Measurements from ENCODE around the gene POLA2. TPM values are rescaled to one million over a fixed set of nuclear protein-coding genes. Genes with fewer than 3 reads are reported as not detected.

POLA2 gene
- total RNA-seq, 4 donors from 2014 or later: 3.1 to 14.1 (median 10.4) TPM

DNA sequence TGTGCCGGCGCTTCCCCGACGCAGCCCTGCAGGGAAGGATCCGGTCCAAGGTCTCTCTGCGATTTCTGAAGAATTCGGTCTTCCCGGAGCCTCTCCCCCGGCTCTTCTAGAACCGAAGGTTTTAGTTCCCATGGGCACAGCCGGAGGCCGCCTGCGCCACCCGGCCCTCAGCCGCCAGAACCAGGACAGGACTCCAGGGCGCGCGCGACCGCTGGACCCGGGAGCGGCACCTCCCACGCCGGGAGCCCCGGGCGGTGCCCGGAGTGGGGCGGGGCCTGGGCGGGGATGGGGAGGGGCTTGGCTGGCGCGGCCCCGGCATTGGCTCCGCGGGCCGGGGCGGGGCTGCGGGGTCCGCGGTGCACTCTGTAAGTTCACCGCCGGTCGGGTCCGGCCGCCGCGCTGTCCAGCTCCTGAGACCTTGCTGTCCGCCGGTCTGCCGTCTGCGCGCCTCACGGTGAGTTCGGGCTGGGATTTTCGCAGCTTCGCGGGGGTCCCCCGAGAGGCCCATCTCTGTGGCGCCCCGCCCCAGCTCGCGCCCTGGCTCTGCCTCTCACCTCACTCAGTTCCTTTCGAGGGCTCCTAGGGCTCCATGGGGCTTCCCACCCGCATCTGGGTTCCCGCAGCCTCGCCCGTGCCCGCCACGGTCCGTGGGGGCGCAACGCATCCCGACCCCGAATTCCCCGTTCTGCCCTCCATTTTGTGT lies 52.9 kb downstream of the POLA2 start, which contains the start of gene CDC42EP2:
Gene CDC42EP2 (plus strand): TSS at position 366 of the 703 bp plus-strand sequence. CDS start 6,033 bp downstream, outside the sequence.
- intact Hi-C loops (cut with DNase I): loop anchor here (5.0 kb wide), 1 partner anchor 42 kb away; no protein-coding TSS in a partner anchor
- no peaks in the 10 kb centered on the region for H3K36me3 ChIP-seq
- H3K27me3 ChIP-seq: peaks cover 0 to 8% (median 0%) of the 10 kb centered on the region in 4 donors
- WGBS, 2 donors: 0% methylated on average over 19 of the region's 74 CpGs; no CpG with 5 or more reads in 1 of the 2 donors
- H3K4me1 ChIP-seq: peaks cover 18 to 88% (median 28%) of the 10 kb centered on the region in 3 donors
- DNase-seq: no peak
- H3K4me3 ChIP-seq: peak within 1 kb of the TSS; percentile 47 to 81 (median 77)
- no peaks in the 10 kb centered on the region for H3K9me3 ChIP-seq
- H3K27ac ChIP-seq: peak within 1 kb of the TSS; percentile 77 to 96 (median 88)
- TF ChIP-seq, protein P1, sequence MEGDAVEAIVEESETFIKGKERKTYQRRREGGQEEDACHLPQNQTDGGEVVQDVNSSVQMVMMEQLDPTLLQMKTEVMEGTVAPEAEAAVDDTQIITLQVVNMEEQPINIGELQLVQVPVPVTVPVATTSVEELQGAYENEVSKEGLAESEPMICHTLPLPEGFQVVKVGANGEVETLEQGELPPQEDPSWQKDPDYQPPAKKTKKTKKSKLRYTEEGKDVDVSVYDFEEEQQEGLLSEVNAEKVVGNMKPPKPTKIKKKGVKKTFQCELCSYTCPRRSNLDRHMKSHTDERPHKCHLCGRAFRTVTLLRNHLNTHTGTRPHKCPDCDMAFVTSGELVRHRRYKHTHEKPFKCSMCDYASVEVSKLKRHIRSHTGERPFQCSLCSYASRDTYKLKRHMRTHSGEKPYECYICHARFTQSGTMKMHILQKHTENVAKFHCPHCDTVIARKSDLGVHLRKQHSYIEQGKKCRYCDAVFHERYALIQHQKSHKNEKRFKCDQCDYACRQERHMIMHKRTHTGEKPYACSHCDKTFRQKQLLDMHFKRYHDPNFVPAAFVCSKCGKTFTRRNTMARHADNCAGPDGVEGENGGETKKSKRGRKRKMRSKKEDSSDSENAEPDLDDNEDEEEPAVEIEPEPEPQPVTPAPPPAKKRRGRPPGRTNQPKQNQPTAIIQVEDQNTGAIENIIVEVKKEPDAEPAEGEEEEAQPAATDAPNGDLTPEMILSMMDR (IDR thresholded peaks at IDR 0.05): peak in 2 of 6 experiments; percentile 9 to 24
- peak in 2 of 4 donors; percentile 75 to 78 for TF ChIP-seq POLR2A (IDR thresholded peaks at IDR 0.05)

DNA sequence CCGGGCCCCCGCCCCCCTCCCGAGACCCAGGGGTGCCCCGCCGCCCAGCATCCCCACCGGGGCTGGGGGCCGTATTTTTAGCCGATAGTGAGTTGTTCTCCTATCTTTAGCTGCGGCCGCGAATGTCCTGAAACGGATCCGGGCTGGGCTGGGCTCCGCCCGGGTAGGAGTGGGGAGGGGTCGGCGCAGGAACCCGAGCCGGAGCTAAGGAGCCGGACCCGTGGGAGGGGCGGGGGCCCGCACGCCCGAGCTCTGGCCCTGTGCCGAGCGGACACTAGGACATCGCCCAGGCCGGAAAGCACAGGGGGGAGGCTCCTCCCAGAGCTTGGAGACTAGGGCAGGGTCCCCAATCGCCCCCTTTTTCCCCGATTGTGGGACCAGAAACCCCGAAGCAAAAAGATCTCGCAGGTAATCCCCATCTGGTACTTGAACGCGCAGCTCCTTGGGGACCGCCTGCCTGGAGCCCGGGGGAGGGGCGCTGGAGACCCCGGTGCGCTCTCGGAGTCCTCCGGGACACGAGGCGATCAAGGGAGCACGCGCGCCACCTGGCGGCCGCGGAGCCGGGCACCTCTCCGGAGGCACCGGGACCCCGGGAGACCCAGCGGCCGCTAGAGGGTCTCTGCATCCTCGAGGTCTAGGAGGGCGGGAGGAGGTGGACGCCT lies 53.6 kb downstream of the POLA2 start:
- WGBS, 2 donors: 0% methylated on average over 14 of the region's 59 CpGs; no CpG with 5 or more reads in 1 of the 2 donors
- intact Hi-C loops (cut with DNase I): loop anchor here (5.0 kb wide), 1 partner anchor 43 kb away; no protein-coding TSS in a partner anchor

DNA sequence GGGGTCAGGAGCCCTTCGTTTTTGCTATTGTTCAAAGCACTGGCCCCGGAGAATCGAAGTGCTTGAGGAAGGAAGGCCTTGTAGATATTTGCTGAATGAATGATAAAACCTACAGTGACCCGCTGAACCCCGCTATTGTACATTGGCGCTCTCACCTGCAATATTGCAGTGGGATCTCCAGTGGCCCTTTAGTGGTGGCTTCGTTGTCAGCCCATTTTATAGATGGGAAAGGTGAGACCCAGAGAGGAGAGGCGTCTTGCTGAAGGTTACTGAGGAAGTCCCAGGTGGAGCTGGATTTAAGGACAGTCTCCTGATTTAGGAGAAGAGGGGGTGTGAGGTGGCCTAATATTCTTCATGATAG lies 54.1 kb downstream of the POLA2 start:
- peaks cover 0 to 5% (median 0%) of the 10 kb centered on the region in 3 donors for H3K36me3 ChIP-seq
- peak overlapping the region; percentile 47 to 81 (median 77) for H3K4me3 ChIP-seq
- H3K9me3 ChIP-seq: no peaks in the 10 kb centered on the region
- H3K4me1 ChIP-seq: peaks cover 18 to 88% (median 24%) of the 10 kb centered on the region in 3 donors
- peaks cover 0 to 8% (median 0%) of the 10 kb centered on the region in 4 donors for H3K27me3 ChIP-seq
- H3K27ac ChIP-seq: peak overlapping the region; percentile 77 to 96 (median 88)
- no peak for DNase-seq
- WGBS, 2 donors: 5 to 18% methylated on average over 6 to 8 of the region's 8 CpGs
- intact Hi-C loops (cut with DNase I): loop anchor here (5.0 kb wide), 1 partner anchor 44 kb away; no protein-coding TSS in a partner anchor
- TF ChIP-seq POLR2A (IDR thresholded peaks at IDR 0.05): no peak
- TF ChIP-seq, protein P1 (IDR thresholded peaks at IDR 0.05): peak in 1 of 6 experiments; percentile 39

More for the DNA sequence above, 53.6 kb downstream of the POLA2 start:
- Histone ChIP-seq H3K27ac (peak overlapping the region; percentile 77 to 96 (median 88)), H3K36me3 (no peaks in the 10 kb centered on the region), H3K27me3 (peaks cover 0 to 8% (median 0%) of the 10 kb centered on the region in 4 donors), H3K9me3 (no peaks in the 10 kb centered on the region), H3K4me3 (peak overlapping the region; percentile 47 to 81 (median 77)), H3K4me1 (peaks cover 18 to 88% (median 28%) of the 10 kb centered on the region in 3 donors)
- DNase-seq: no peak
- TF ChIP-seq POLR2A (IDR thresholded peaks at IDR 0.05): no peak
- TF ChIP-seq, protein P1 (IDR thresholded peaks at IDR 0.05): peak; percentile 91 to 96 (median 94)

DNA sequence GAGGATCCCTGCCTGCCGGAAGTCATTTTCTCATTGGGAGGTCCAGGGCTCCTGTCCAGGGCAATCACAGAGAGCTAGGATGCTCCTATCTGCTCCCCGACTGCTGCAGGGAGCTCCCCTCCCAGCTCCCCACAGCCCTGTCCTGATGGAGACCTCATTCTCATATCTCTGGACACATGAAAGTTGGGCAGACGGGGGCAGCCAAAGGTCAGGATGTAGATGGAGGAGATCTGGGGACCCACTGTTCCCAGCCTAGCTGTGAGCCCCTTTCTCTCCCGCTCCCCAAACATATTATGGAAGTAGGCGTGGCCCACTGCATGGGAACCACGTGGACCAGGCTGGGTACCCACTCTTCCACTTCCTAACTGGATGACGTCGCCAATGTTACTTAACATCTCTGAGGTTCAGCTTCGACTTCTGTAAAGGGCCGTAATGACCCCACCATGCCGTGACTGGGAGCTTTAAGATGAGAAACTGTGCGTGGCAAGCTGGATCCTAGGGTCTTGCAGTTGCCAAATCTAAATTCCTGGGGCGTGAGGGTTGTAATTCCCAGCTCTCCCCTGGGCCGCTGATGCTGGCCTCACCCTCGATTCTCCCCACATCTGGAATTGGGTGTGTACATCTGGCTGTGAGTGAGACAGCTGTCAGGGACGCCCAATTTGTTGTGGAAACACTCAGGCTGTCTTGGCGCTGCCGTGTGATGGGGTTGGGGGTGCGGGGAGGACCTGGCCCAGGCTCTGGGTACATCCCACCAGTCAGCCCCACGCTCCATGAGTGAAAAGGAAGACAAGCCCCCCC lies 54.7 kb downstream of the POLA2 start:
- H3K27me3 ChIP-seq: peaks cover 0 to 8% (median 0%) of the 10 kb centered on the region in 4 donors
- H3K27ac ChIP-seq: peak overlapping the region; percentile 77 to 96 (median 88)
- DNase-seq: no peak
- 20 to 29% methylated on average over 3 to 10 of the region's 20 CpGs for WGBS, 2 donors
- H3K4me1 ChIP-seq: peaks cover 18 to 88% (median 21%) of the 10 kb centered on the region in 3 donors
- intact Hi-C loops (cut with DNase I): loop anchor here (5.0 kb wide), 1 partner anchor 44 kb away; no protein-coding TSS in a partner anchor
- H3K36me3 ChIP-seq: peaks cover 0 to 11% (median 3%) of the 10 kb centered on the region in 3 donors
- no peaks in the 10 kb centered on the region for H3K9me3 ChIP-seq
- TF ChIP-seq, protein P1 (IDR thresholded peaks at IDR 0.05): no peak
- no peak for TF ChIP-seq POLR2A (IDR thresholded peaks at IDR 0.05)
- H3K4me3 ChIP-seq: peak overlapping the region; percentile 47 to 81 (median 77)

Data from esophagus squamous epithelium (tissue), 5 donors.